ENCODE results near the gene SMAD7.

Gene SMAD7

GRCh38 chr18:48894799-48895346 is 55.9 kb downstream of the SMAD7 start:
- no peak for DNase-seq (ENCODE audit: low read depth in 2 of 2)

DNA sequence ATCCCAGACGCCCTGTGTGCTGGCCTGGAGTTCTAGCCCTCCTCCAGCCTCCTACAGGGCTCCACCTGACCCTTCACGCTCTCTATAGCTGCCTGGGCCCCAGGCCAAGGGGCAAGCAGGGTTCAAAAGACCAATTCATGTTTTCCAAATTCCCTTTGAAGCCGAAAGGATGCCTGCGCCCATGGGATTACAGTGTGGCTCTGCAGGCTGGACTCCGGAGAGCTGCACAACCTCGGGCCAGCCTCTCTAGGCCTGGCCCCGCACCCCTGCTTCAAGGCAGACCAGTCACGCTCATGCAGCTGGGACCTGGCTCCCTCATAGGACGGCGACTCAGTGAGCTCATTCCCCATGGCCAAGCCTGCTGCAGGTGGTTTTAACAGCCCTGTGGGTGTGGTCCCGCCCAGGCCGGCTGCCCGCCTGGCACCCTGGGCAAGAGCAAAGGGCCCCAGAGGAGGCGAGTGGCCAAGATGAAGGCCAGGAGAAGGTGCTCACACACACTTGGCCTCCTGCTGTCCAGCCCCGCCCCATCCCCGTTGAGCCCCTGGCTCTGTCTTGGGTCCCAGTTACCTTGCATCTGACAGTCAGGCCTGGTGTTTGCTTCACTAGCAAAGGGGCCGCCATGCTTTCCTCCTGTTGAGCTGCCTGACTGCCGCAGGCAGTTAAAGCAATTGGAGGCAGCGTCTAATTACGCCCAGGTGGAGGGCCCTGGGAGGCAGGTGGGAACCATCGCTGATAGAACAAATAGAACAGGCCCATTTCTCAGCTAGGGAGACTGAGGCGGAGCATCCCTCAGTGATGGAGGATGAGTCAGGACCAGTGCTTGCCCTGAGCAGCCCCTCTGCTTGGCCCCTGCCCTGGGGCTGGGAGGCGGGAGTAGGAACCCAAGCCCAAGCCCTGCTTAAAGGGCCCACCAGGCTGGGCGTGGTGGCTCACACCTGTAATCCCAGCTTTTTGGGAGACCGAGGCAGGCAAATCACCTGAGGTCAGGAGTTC is 56.9 kb downstream of the SMAD7 start:
- DNase-seq (ENCODE audit: low read depth in 2 of 2): no peak

- DNase-seq (ENCODE audit: low read depth in 2 of 2): no peak
Observed at GRCh38 chr18:48893061-48893607, 57.6 kb downstream of the SMAD7 start.

- DNase-seq (ENCODE audit: low read depth in 2 of 2): no peak
Observed at GRCh38 chr18:48892146-48892855, 58.5 kb downstream of the SMAD7 start.

GRCh38 chr18:48891721-48892120 is 59.0 kb downstream of the SMAD7 start:
- DNase-seq (ENCODE audit: low read depth in 2 of 2): no peak

DNA sequence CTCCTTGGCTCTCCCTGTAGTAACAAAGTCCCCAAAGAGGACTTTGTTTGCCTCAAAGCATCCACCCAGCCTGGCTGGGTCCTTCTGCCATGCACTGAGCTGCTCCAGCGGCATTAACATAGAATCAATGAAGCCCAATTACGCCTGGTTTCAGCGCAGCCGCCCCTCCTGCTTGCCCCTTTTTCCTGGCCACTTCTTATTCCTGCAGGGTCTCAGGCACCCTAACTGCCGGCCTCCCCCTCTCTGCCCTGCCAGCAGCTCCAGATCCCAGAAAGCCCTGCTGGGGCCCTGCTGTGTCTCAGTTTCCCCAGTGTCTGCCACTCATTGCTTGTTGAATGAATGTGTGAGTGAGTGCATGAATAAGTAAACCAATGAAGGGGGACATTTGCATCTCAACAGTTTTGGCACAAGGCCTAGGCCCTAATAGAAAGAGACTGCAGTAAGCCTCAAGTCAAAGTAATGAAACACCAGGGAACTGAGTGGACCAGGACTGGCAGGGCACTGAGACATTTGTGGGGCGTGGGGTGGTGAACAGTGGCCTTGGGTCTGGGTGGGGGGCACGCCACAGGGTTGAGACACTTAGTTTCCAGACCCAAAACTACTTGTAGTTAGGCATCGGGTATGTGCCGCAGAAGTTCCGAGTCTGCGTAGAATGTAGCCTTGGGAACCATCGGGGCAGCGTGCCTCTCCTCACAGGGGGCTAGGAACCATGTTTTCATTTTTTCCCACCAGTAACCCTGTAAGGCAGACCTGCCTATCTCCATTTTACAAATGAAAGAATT is 60.6 kb downstream of the SMAD7 start:
- no peak for DNase-seq (ENCODE audit: low read depth in 2 of 2)

GRCh38 chr18:48889115-48889941 is 61.4 kb downstream of the SMAD7 start:
- no peak for DNase-seq (ENCODE audit: low read depth in 2 of 2)

GRCh38 chr18:48888773-48889080 is 62.0 kb downstream of the SMAD7 start:
- no peak for DNase-seq (ENCODE audit: low read depth in 2 of 2)

DNA sequence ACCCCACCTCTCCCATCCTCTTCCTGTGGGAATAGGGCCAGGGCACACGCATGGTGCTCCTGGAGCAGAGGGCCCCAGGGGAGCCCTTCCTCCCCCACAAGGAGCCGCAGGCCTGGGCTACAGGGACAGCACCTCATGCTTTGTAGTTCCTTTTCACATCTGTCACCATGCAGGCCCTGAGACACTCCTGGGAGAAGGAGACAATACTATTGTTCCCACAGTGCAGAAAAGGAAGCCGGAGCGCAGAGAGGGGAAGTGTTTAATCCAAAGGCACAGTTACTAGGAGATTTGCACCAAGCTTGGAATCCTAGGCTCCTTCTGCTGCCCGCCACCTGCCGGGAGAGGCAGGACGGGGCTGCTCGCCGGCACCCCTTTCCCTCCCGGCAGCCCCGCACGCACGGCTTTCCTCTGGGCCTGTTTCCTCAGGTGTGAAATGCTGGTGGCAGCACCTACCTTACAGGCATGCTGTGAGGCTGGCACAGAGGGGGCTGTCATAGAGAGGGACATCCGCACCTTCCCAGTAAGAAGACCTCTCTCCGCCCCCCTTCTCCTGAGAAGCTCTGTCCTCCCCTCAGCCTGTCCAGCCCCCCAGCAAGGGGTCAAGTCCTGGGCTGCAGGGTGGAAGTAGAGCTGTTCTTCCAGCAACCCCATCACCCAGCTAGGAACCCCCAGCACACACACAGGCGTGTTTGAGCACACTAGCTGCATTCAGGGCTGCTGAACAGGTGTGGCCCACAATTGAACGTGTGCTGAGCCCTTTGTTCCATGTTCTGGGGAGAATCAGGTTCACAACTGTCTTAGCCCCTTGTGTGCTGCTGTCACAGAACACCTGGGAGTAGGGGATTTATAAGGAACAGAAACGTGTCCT is 62.6 kb downstream of the SMAD7 start:
- DNase-seq (ENCODE audit: low read depth in 2 of 2): no peak

DNA sequence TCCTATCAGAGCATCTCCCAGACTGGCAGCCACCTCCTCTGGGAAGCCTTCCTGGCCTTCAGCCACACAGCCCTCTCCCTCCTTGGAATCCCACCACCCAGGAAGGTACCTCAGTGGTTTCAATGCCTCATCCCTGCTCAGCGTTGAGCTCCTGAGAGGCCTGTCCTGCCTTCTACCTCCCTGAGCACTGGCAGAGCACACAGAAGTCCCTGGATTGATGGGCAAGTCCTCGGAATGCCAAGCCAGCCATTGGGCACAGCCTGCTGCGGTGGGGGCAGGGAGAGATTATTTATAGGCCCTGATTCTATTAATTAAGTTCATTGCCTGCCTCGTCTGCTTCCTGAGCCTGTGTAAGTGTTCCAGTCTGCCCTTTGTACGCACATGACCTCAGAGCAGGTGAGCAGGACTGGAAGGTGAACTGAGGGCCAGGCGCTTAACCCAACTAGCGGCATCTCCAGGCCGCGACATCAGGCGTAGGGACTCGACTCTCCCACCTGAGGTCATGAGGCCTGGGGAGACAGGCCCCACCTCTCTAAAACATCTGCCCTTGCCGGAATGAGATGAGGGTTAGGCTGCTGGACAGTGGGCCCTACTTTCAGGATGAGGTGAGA is 63.4 kb downstream of the SMAD7 start:
- no peak for DNase-seq (ENCODE audit: low read depth in 2 of 2)

DNA sequence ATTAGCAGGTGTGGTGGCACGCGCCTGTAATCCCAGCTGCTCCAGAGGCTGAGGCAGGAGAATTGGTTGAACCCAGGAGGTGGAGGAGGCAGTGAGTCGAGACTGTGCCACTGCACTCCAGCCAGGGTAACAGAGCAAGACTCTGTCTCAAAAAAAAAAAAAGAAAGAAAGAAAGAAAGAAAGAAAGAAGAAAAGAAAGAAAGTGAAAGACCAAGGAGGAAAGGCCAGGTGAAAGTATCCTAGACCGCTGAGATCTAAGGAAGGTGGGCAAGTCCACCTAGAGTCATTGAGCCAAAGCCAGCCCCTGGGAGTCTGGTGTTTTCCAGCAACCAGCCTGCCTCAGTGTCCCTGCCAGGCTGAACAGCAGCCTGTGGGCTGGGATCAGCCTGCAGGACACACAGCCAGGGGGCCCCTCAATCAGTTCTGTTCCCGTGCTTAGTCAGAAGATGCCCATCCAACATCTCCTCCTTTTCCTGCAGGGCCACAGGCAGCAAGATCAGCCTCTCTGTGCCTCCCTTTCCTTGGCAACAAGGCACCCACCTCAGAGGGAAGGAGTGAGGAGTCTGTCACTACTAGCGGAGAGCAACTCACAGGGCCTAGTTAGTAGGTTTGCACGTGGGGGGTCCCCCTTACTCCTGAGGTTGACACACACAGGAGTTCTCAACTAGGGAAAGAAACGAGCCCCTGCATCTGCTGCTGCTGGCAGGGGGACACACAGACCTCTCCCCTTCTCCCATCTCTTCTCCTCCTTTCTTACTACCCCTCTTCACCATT is 64.1 kb downstream of the SMAD7 start:
- no peak for DNase-seq (ENCODE audit: low read depth in 2 of 2)

DNA sequence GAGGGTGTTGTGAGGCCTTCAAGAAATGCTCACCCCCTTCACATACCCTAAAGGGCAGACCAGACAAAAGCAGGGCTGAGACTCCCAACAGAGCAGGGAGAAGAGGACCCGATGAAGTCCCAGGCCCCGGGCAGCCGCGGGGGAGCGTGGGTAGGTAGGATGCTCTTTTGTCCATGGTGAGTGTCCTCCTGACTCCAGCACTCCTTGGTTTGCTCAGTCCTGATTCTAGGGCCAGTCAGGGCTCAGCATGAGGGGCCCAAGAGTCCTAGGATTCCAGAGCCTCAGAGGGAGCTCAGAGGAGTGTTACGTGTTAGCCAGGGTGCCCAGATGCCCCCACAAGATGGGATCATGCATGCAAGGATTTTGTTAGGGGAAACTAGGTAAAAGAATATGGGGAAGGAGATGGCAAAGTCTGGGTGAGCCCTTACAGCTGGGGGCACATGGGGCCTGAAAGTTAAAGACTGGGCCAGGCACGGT is 64.8 kb downstream of the SMAD7 start:
- no peak for DNase-seq (ENCODE audit: low read depth in 2 of 2)

GRCh38 chr18:48885266-48885923 is 65.4 kb downstream of the SMAD7 start:
- no peak for DNase-seq (ENCODE audit: low read depth in 2 of 2)

GRCh38 chr18:48884771-48885170 is 66.0 kb downstream of the SMAD7 start:
- no peak for DNase-seq (ENCODE audit: low read depth in 2 of 2)

- no peak for DNase-seq (ENCODE audit: low read depth in 2 of 2)
Observed at GRCh38 chr18:48884306-48884705, 66.5 kb downstream of the SMAD7 start.

GRCh38 chr18:48882379-48882778 is 68.4 kb downstream of the SMAD7 start:
- no peak for DNase-seq (ENCODE audit: low read depth in 2 of 2)

DNA sequence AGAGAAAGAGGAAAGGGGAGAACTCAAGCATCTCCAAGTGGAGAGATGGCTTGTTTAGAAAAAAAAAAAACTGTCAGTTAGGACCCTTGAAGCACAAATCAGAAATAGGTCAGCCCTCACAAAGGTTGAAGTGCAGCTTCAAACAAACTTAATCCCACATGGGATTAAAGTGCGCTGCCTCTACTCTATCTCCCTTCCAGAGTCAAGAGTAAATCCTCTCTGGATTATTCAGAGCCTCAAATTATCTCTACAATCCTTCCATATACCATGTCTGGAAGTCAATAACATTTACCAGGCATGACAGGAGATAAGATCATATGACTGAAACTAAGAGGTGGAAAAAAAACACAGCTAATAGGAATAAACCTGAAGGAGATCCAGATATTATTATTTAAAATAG is 69.8 kb downstream of the SMAD7 start:
- DNase-seq (ENCODE audit: low read depth in 2 of 2): no peak

GRCh38 chr18:48879008-48879431 is 71.7 kb downstream of the SMAD7 start:
- no peak for DNase-seq (ENCODE audit: low read depth in 2 of 2)
